ENCODE data around the gene EXOSC5. TPM values are rescaled to one million over a fixed set of nuclear protein-coding genes. Genes with fewer than 3 reads are reported as not detected.

The EXOSC5 gene
- total RNA-seq, 1 experiment from 2014 or later = 58.7 TPM

GRCh38 chr19:41399091-41399490 is 1.9 kb upstream of the EXOSC5 start:
- H2BK5ac ChIP-seq (ENCODE audit: insufficient read length, low read length) = no peak overlapping the region
- no CpG with 5 or more reads among the region's 3 CpGs for WGBS (ENCODE audit: extremely low coverage, insufficient read length, low lambda C conversion rate)
- peak overlapping the region; percentile 14 to 100 (median 88); a peak in 4 of 7 replicates for H3K27ac Mint-ChIP-seq
- H3K4me2 ChIP-seq (ENCODE audit: insufficient read depth, insufficient read length, low read length) = peak overlapping the region; percentile 83
- no peaks in the 10 kb centered on the region; a peak in 1 of 5 replicates for H3K9me3 Mint-ChIP-seq
- DNase-seq = no peak
- peaks cover 9% of the 10 kb centered on the region for H3K23me2 ChIP-seq (ENCODE audit: insufficient read length, low read depth, low read length, poor library complexity, severe bottlenecking)
- no peak overlapping the region for H2BK12ac ChIP-seq (ENCODE audit: insufficient read length, low read depth, low read length)
- H3K79me2 ChIP-seq (ENCODE audit: insufficient read depth, low read length) = no peaks in the 10 kb centered on the region
- no peak overlapping the region for H3T11ph ChIP-seq (ENCODE audit: low read length)
- no peaks in the 10 kb centered on the region for H4K20me1 ChIP-seq (ENCODE audit: control insufficient read depth, insufficient read depth, insufficient read length)
- H4K5ac ChIP-seq (ENCODE audit: insufficient read length, low read depth, low read length) = no peak overlapping the region
- no peak overlapping the region for H3K27ac ChIP-seq (ENCODE audit: insufficient read length, low read depth, low read length)
- no peak overlapping the region for H2AK5ac ChIP-seq (ENCODE audit: insufficient read length, low read length)
- no peak overlapping the region for H4K91ac ChIP-seq (ENCODE audit: insufficient read length, low read depth, low read length)
- H3K36me3 Mint-ChIP-seq (ENCODE audit: insufficient read depth in 1 of 3, low read depth in 3 of 3) = peaks cover 0 to 12% (median 0%) of the 10 kb centered on the region in 3 experiments; a peak in 4 of 7 replicates
- H2BK120ac ChIP-seq (ENCODE audit: low read depth, low read length, poor library complexity, severe bottlenecking) = no peak overlapping the region
- no peak overlapping the region for H3K9ac ChIP-seq (ENCODE audit: extremely low read depth, insufficient read length, low read length)
- no peak overlapping the region for H4K8ac ChIP-seq (replicated peaks; ENCODE audit: insufficient read length, low read depth, low read length)
- H3K4ac ChIP-seq (ENCODE audit: low read depth, low read length) = no peak overlapping the region
- H3K56ac ChIP-seq (ENCODE audit: insufficient read length, low read depth, low read length) = no peak overlapping the region
- no peaks in the 10 kb centered on the region; the same call in 1 of the 2 replicates for H3K27me3 Mint-ChIP-seq (ENCODE audit: low read depth)
- H3K4me1 ChIP-seq (ENCODE audit: insufficient read depth, low read length) = no peaks in the 10 kb centered on the region
- no peak overlapping the region for H3K23ac ChIP-seq (ENCODE audit: insufficient read length, low read depth, low read length)
- no peak overlapping the region for H2BK20ac ChIP-seq (ENCODE audit: low read depth, low read length, poor library complexity, severe bottlenecking)
- H3K18ac ChIP-seq (ENCODE audit: insufficient read length, low read depth, low read length) = no peak overlapping the region
- TF ChIP-seq CTCF (conservative IDR thresholded peaks at IDR 0.05) = no peak
- no peaks in the 10 kb centered on the region for H3K27me3 ChIP-seq (ENCODE audit: insufficient read depth, low read length)
- peak overlapping the region; percentile 98 to 99 for H3K4me3 Mint-ChIP-seq
- no peak overlapping the region for H2BK15ac ChIP-seq (ENCODE audit: low read depth, low read length)
- no peak overlapping the region for H2AFZ ChIP-seq (ENCODE audit: low read length)
- no peaks in the 10 kb centered on the region for H3K9me3 ChIP-seq (ENCODE audit: control insufficient read depth, low read depth, low read length)
- peaks cover 6% of the 10 kb centered on the region for H3K79me1 ChIP-seq (ENCODE audit: insufficient read depth, low read depth, low read length, poor library complexity, severe bottlenecking)
- H3K4me1 Mint-ChIP-seq = peaks cover 21 to 24% of the 10 kb centered on the region in 2 experiments
- H3K14ac ChIP-seq (ENCODE audit: insufficient read depth, low read length) = no peak overlapping the region
